ENCODE data around the gene TADA2A.

DNA sequence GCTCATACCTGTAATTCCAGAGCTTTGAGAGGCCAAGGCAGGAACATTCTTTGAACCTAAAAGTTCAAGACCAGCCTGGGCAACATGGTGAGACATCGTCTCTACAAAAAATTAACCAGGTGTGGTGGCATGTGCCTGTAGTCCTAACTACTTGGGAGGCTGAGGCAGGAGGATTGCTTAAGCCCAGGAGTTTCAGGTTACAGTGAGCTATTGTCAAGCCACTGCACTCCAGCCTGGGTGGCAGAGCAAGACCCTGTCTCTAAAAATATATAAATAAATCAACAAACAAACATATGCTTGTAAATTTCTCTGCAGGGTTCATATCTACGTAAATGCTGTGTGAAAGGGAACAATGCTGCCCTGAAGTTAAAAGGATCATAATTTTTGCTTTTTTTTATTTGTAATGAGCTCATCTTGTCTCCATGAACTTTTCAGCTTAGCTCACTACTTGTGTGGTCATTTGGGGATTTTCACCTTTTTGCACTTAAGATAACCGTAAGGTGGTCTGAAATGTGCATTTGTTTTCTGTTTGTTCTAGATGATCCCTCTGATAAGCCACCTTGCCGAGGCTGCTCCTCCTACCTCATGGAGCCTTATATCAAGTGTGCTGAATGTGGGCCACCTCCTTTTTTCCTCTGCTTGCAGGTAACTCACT lies 16.4 kb downstream of the TADA2A start:
- TF ChIP-seq ZSCAN30 (tag by site-specific recombination; IDR thresholded peaks at IDR 0.05): no peak
- TF ChIP-seq ZNF549 (tag by site-specific recombination; IDR thresholded peaks at IDR 0.05): no peak
- no peak for TF ChIP-seq SCRT2 (tag by site-specific recombination; IDR thresholded peaks at IDR 0.05)
- TF ChIP-seq, protein P1, sequence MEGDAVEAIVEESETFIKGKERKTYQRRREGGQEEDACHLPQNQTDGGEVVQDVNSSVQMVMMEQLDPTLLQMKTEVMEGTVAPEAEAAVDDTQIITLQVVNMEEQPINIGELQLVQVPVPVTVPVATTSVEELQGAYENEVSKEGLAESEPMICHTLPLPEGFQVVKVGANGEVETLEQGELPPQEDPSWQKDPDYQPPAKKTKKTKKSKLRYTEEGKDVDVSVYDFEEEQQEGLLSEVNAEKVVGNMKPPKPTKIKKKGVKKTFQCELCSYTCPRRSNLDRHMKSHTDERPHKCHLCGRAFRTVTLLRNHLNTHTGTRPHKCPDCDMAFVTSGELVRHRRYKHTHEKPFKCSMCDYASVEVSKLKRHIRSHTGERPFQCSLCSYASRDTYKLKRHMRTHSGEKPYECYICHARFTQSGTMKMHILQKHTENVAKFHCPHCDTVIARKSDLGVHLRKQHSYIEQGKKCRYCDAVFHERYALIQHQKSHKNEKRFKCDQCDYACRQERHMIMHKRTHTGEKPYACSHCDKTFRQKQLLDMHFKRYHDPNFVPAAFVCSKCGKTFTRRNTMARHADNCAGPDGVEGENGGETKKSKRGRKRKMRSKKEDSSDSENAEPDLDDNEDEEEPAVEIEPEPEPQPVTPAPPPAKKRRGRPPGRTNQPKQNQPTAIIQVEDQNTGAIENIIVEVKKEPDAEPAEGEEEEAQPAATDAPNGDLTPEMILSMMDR (tag by site-specific recombination; IDR thresholded peaks at IDR 0.05): no peak
- TF ChIP-seq, protein P2, sequence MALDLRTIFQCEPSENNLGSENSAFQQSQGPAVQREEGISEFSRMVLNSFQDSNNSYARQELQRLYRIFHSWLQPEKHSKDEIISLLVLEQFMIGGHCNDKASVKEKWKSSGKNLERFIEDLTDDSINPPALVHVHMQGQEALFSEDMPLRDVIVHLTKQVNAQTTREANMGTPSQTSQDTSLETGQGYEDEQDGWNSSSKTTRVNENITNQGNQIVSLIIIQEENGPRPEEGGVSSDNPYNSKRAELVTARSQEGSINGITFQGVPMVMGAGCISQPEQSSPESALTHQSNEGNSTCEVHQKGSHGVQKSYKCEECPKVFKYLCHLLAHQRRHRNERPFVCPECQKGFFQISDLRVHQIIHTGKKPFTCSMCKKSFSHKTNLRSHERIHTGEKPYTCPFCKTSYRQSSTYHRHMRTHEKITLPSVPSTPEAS (tag by site-specific recombination; IDR thresholded peaks at IDR 0.05): no peak
- TF ChIP-seq ZBTB1 (tag by site-specific recombination; IDR thresholded peaks at IDR 0.05): no peak
- TF ChIP-seq, protein P3, sequence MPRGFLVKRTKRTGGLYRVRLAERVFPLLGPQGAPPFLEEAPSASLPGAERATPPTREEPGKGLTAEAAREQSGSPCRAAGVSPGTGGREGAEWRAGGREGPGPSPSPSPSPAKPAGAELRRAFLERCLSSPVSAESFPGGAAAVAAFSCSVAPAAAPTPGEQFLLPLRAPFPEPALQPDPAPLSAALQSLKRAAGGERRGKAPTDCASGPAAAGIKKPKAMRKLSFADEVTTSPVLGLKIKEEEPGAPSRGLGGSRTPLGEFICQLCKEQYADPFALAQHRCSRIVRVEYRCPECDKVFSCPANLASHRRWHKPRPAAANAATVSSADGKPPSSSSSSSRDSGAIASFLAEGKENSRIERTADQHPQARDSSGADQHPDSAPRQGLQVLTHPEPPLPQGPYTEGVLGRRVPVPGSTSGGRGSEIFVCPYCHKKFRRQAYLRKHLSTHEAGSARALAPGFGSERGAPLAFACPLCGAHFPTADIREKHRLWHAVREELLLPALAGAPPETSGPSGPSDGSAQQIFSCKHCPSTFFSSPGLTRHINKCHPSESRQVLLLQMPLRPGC (tag by site-specific recombination; IDR thresholded peaks at IDR 0.05): no peak
- no peak for TF ChIP-seq YY1 (tag by site-specific recombination; IDR thresholded peaks at IDR 0.05)
- TF ChIP-seq, protein P4, sequence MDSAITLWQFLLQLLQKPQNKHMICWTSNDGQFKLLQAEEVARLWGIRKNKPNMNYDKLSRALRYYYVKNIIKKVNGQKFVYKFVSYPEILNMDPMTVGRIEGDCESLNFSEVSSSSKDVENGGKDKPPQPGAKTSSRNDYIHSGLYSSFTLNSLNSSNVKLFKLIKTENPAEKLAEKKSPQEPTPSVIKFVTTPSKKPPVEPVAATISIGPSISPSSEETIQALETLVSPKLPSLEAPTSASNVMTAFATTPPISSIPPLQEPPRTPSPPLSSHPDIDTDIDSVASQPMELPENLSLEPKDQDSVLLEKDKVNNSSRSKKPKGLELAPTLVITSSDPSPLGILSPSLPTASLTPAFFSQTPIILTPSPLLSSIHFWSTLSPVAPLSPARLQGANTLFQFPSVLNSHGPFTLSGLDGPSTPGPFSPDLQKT (IDR thresholded peaks at IDR 0.05; ENCODE audit: borderline replicate concordance, low read depth, low read length): no peak

All from HEK293 (cell line).